Stimulated activated CD8-positive, alpha-beta memory T cell treated with anti-CD3 and anti-CD28 coated beads, Interleukin-4, amount 100 ng/mL, for 1 hour (primary cell): ENCODE data around the gene NRXN2.

ENCODE experiments used
- DNase-seq, 2 donors: peaks; one replicate each; pipeline ENCODE4 v3.0.0-alpha.2; 2020; ENCODE audit warnings: low read depth in 2 of 2, low spot score in 1 of 2

NRXN2 gene

GRCh38 chr11:64632237-64632636 lies 90.8 kb downstream of the NRXN2 start:
- DNase-seq = no peak

GRCh38 chr11:64631675-64632074 lies 91.3 kb downstream of the NRXN2 start:
- DNase-seq = no peak

GRCh38 chr11:64629796-64630562 lies 93.0 kb downstream of the NRXN2 start:
- no peak for DNase-seq

GRCh38 chr11:64629103-64629502 lies 93.9 kb downstream of the NRXN2 start:
- DNase-seq = no peak

GRCh38 chr11:64628596-64628995 lies 94.4 kb downstream of the NRXN2 start:
- DNase-seq = no peak

GRCh38 chr11:64627371-64627770 lies 95.6 kb downstream of the NRXN2 start:
- DNase-seq = no peak

GRCh38 chr11:64626637-64627036 lies 96.4 kb downstream of the NRXN2 start:
- DNase-seq = no peak

- DNase-seq = no peak
Observed at GRCh38 chr11:64624883-64625481, 98.0 kb downstream of the NRXN2 start.

- DNase-seq = no peak
Observed at GRCh38 chr11:64622681-64623080, 100.3 kb downstream of the NRXN2 start.

GRCh38 chr11:64621283-64622019 lies 101.5 kb downstream of the NRXN2 start:
- no peak for DNase-seq

GRCh38 chr11:64620381-64620971 lies 102.5 kb downstream of the NRXN2 start:
- no peak for DNase-seq

- no peak for DNase-seq
Observed at GRCh38 chr11:64619811-64620380, 103.1 kb downstream of the NRXN2 start.

- no peak for DNase-seq
Observed at GRCh38 chr11:64619196-64619595, 103.8 kb downstream of the NRXN2 start.

GRCh38 chr11:64616817-64617216 lies 106.2 kb downstream of the NRXN2 start:
- DNase-seq = no peak

- no peak for DNase-seq
Observed at GRCh38 chr11:64614917-64615316, 108.1 kb downstream of the NRXN2 start.

GRCh38 chr11:64613648-64614047 lies 109.3 kb downstream of the NRXN2 start:
- DNase-seq = no peak

- no peak for DNase-seq
Observed at GRCh38 chr11:64611869-64612646, 110.9 kb downstream of the NRXN2 start.

GRCh38 chr11:64611176-64611575 lies 111.8 kb downstream of the NRXN2 start:
- DNase-seq = no peak

GRCh38 chr11:64610596-64610995 lies 112.4 kb downstream of the NRXN2 start:
- no peak for DNase-seq

GRCh38 chr11:64609436-64610047 lies 113.5 kb downstream of the NRXN2 start:
- no peak for DNase-seq
